CD4-positive, alpha-beta T cell treated with Interleukin-4 for 1 hour (primary cell): ENCODE results near the gene NCK1.

Source experiments
- DNase-seq, 2 donors: peaks; one replicate each; pipeline ENCODE4 v3.0.0-alpha.2; 2020 to 2022

Gene NCK1

GRCh38 chr3:136910697-136911096 lies 48.7 kb downstream of the NCK1 start:
- DNase-seq, result no peak

- no peak for DNase-seq
These were observed 51.2 kb downstream of the NCK1 start for GRCh38 chr3:136913168-136913567.

- DNase-seq, result no peak
These were observed 52.7 kb downstream of the NCK1 start for GRCh38 chr3:136914739-136915138.

GRCh38 chr3:136916223-136916622 lies 54.2 kb downstream of the NCK1 start:
- DNase-seq, result no peak

GRCh38 chr3:136919799-136920580 lies 58.0 kb downstream of the NCK1 start:
- peak in 1 of 2 donors; percentile 84 for DNase-seq

- peak in 1 of 2 donors; percentile 47 for DNase-seq
These were observed 59.0 kb downstream of the NCK1 start for GRCh38 chr3:136920904-136921611.

GRCh38 chr3:136925425-136926190 lies 63.6 kb downstream of the NCK1 start:
- DNase-seq, result no peak

- no peak for DNase-seq
These were observed 66.2 kb downstream of the NCK1 start for GRCh38 chr3:136928240-136928639.

- no peak for DNase-seq
These were observed 68.1 kb downstream of the NCK1 start for GRCh38 chr3:136929977-136930670.

- no peak for DNase-seq
These were observed 69.6 kb downstream of the NCK1 start for GRCh38 chr3:136931606-136932005.

GRCh38 chr3:136932523-136932922 lies 70.5 kb downstream of the NCK1 start:
- DNase-seq, result peak in 1 of 2 donors; percentile 22

- no peak for DNase-seq
These were observed 71.2 kb downstream of the NCK1 start for GRCh38 chr3:136932978-136933772.

GRCh38 chr3:136937175-136937574 lies 75.2 kb downstream of the NCK1 start:
- DNase-seq, result no peak

GRCh38 chr3:136937851-136938250 lies 75.8 kb downstream of the NCK1 start:
- no peak for DNase-seq

GRCh38 chr3:136938334-136938733 lies 76.3 kb downstream of the NCK1 start:
- no peak for DNase-seq

GRCh38 chr3:136939489-136939888 lies 77.5 kb downstream of the NCK1 start:
- DNase-seq, result peak in 1 of 2 donors; percentile 19

- DNase-seq, result no peak
These were observed 80.8 kb downstream of the NCK1 start for GRCh38 chr3:136942803-136943202.

- DNase-seq, result no peak
These were observed 81.4 kb downstream of the NCK1 start for GRCh38 chr3:136943436-136943835.

- no peak for DNase-seq
These were observed 85.0 kb downstream of the NCK1 start for GRCh38 chr3:136946978-136947377.

GRCh38 chr3:136947477-136947876 lies 85.5 kb downstream of the NCK1 start:
- no peak for DNase-seq

- no peak for DNase-seq
These were observed 87.1 kb downstream of the NCK1 start for GRCh38 chr3:136949146-136949545.

- no peak for DNase-seq
These were observed 87.7 kb downstream of the NCK1 start for GRCh38 chr3:136949708-136950107.
